HG03354 (cell line): ENCODE measurements around the gene PRKD2.
"Not testable (repeated sequence)": the region's sequence is repeated elsewhere in the genome, so short reads cannot be mapped to it uniquely, and the experiment has no call there.

Experiments
- ATAC-seq: cut with Tn5 transposase; IDR thresholded peaks from one replicate; pipeline ENCODE4 v1.9.1; 2021; ENCODE audit warnings: mild to moderate bottlenecking; ENCODE audit not compliant: unreplicated experiment, poor library complexity, severe bottlenecking

PRKD2 gene

DNA sequence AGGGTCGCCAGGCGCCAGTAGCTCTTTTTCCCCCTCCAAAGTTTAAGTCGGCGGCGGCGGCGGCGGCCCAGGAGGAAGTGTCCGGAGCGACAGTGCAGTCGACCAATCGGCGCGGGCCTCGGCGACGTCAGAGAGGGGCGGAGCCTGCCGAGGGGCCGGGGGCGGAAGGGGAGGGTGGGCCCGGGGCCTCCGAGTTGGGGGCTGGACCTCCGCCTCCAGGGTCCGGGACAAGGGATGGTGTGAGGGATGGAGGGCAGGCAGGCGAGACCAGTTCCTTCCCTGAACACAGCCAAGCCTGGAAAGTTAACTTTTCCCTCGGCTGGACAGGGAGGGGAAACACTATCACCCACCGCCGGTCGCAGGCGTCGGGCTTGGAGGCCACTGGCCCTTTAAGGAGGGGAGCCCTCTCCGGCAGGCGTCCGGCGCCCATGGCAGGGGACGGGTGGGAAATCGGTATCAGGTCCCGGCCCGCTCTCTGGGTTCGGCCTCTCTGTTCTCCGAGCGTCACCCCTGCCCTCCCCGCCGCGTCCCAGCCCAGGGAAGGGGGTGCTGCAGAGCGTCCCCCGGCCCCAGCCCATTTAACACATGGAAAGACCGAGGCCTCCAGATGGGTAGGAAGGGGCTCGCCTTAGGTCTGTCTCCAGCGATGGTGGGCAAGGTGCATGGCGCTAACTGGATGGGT, at the start of gene PRKD2:
PRKD2 (minus strand) TSS at position 81 of the 682 bp plus-strand sequence. CDS start 744 bp downstream, outside the sequence.
- peak; percentile 36 for ATAC-seq

GRCh38 chr19:46764817-46765291, 47.9 kb upstream of the PRKD2 start:
- no peak for ATAC-seq

- no peak for ATAC-seq
These were observed 45.5 kb upstream of the PRKD2 start for GRCh38 chr19:46762245-46762890.

DNA sequence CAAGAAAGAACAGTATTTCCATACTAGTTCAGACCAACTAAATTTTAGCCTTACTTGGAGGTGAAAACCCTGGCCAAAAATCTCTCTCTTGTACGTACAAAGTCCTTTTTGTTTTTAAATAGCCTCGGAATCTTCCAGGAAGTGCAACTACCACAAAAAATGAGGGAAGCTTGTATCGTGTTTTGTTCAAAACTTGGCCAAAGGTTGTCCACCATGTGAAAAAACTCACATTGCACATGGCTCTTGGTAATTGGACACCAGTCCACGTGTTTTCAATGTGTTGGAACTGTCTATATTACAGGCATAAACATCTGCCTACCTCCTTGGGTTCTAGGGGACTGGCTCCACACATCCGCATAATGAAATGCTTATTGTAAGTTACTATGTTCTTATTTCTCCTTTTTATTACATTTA, 44.5 kb upstream of the PRKD2 start:
- ATAC-seq: no peak

- ATAC-seq: not testable (repeated sequence)
These were observed 44.0 kb upstream of the PRKD2 start for GRCh38 chr19:46760897-46761296.

DNA sequence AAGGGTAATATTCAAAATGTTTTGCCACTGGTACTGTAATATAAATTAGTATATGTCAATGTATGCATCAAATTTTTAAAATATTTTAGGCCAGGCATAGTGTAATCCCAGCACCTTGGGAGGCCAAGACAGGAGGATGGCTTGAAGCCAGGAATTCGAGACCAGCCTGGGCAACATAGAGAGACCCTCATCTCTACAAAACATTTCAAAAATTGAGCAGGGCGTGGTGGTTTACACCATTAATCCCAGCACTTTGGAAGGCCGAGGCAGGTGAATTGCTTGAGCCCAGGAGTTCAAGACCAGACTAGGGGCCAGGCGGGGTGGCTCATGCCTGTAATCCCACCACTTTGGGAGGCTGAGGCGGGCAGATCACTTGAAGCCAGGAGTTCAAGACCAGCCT, 43.4 kb upstream of the PRKD2 start:
- ATAC-seq: no peak

GRCh38 chr19:46759817-46760333, 43.0 kb upstream of the PRKD2 start:
- no peak for ATAC-seq

DNA sequence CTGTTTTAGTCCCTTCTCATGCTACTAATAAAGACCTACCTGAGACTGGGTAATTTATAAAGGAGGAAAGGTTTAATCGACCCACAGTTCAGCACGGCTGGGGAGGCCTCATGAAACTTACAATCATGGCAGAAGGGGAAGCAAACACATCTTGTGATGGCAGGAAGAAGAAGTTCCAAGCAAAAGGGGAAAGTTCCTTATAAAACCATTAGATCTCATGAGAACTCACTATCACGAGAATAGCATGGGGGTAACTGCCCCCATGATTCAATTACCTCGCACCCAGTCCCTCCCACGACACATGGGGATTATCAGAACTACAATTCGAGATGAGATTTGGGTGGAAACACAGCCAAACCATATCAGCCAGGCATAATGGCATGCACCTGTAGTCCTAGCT, 42.3 kb upstream of the PRKD2 start:
- ATAC-seq: no peak

DNA sequence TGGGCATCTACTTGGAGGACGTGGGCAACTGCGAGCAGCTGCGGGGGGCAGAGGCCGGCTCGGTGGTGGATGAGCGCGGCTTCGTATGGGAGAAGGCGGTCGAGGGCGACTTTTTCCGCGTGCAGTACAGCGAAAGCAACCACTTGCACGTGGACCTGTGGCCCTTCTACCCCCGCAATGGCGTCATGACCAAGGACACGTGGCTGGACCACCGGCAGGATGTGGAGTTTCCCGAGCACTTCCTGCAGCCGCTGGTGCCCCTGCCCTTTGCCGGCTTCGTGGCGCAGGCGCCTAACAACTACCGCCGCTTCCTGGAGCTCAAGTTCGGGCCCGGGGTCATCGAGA, 39.6 kb upstream of the PRKD2 start:
- no peak for ATAC-seq

- no peak for ATAC-seq
These were observed 39.1 kb upstream of the PRKD2 start for GRCh38 chr19:46755853-46756543.

GRCh38 chr19:46755077-46755852, 38.4 kb upstream of the PRKD2 start:
- no peak for ATAC-seq

GRCh38 chr19:46753420-46754155, 36.7 kb upstream of the PRKD2 start:
- no peak for ATAC-seq

DNA sequence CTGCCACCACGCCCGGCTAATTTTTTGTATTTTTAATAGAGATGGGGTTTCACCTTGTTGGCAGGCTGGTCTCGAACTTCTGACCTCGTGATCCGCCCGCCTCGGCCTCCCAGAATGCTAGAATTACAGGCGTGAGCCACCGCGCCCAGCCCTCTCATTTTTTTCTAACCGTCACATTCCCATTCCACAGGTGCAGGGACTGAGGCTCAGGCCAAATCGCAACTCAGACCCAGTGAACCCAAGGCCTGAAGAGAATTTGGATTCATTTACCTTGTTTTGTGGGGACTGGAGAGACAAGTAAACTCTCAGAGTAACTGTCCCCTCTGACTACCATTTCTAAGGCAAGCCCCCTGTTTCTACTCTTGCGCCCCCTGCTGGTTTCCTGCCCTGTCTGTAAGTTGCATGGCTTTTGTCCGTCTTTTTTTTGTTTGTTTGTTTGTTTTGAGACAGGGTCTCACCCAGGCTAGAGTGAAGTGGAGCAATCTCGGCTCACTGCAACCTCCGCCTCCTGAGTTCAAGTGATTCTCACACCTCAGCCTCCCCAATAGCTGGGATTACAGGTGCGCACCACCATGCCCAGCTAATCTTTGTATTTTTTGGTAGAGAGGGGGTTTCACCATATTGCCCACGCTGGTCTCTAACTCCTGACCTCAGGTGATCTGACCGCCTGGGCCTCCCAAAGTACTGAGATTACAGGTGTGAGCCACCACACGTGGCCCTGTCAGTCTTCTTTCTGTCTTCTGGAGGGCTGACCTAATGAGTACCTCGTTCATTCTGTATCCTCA, 31.6 kb upstream of the PRKD2 start:
- no peak for ATAC-seq

- peak; percentile 53 for ATAC-seq
These were observed 29.6 kb upstream of the PRKD2 start, which contains the start of gene STRN4 for GRCh38 chr19:46746281-46747057. Gene STRN4 (minus strand): TSS chr19:46746450. CDS start chr19:46746430, 20 bp downstream.

- ATAC-seq: peak; percentile 43
These were observed 28.8 kb upstream of the PRKD2 start, which contains the start of gene FKRP for GRCh38 chr19:46745521-46746280. Gene FKRP (plus strand): TSS chr19:46746057. CDS start chr19:46755451, 9,394 bp downstream.

- no peak for ATAC-seq
These were observed 28.1 kb upstream of the PRKD2 start for GRCh38 chr19:46745030-46745429.
